Endothelial cell of umbilical vein (primary cell): ENCODE data around the gene CTSW. TPM values are rescaled to one million over a fixed set of nuclear protein-coding genes. Genes with fewer than 3 reads are reported as not detected.

Experiments used
- BruUV-seq: library from RNA; stranded (reverse); fragments of 400-500 nt; replicated peaks from 2 replicates; lab custom pipeline; 2021; lab: Mats Ljungman, UMichigan
- CTCF ChIA-PET: fragments of 300-600, 350-600 bp; sonication (Branson Sonifier 250); formaldehyde crosslinking; loops from one replicate; lab custom pipeline; 2021; ENCODE audit warnings: antibody characterized with exemption, inconsistent platforms; lab: Charles Lee
- POLR2A ChIA-PET: fragments of 300-600, 350-600 bp; sonication (Branson Sonifier 250); formaldehyde crosslinking; loops from one replicate; lab custom pipeline; 2021; ENCODE audit warnings: antibody characterized with exemption, inconsistent platforms; lab: Charles Lee
- DNase-seq: peaks from one replicate; pipeline ENCODE4 v3.0.0-alpha.2; 2011; ENCODE audit warnings: low read depth, low spot score
- FAIRE-seq: peaks from 2 replicates; lab custom pipeline; 2011; peaks lifted over from hg19 to GRCh38; lab: Jason Lieb, UNC
- H2AFZ ChIP-seq: 2 replicates; pipeline ENCODE4 v1.6.0; 2012; ENCODE audit warnings: low read depth, low read length, control low read depth, inconsistent platforms
- H3K27ac ChIP-seq: 2 replicates; pipeline ENCODE4 v1.5.1; 2011; ENCODE audit warnings: low read depth, mild to moderate bottlenecking, control low read depth, low read length, moderate library complexity; ENCODE audit not compliant: insufficient read depth
- H3K27me3 ChIP-seq, 2 experiments: 2 replicates each; pipeline versions ENCODE4 v1.6.0 to v1.6.1; 2011; ENCODE audit warnings: low read length in 2 of 2, mixed read lengths in 1 of 2; ENCODE audit not compliant: control insufficient read depth in 2 of 2, insufficient read depth in 2 of 2
- H3K36me3 ChIP-seq, 2 experiments: 2 replicates in 1 of 2; 3 replicates in 1 of 2; pipeline ENCODE4 v1.5.1; 2011; ENCODE audit warnings: low read length in 2 of 2, mild to moderate bottlenecking in 1 of 2, moderate library complexity in 1 of 2; ENCODE audit not compliant: control insufficient read depth in 2 of 2, insufficient read depth in 2 of 2; ENCODE audit errors: extremely low read depth in 1 of 2
- H3K4me1 ChIP-seq: 3 replicates; pipeline ENCODE4 v1.5.1; 2011; ENCODE audit warnings: mild to moderate bottlenecking, low read length; ENCODE audit not compliant: control insufficient read depth, insufficient read depth; ENCODE audit errors: extremely low read depth
- H3K4me2 ChIP-seq: 2 replicates; pipeline ENCODE4 v1.6.1; 2011; ENCODE audit warnings: low read length, control low read depth, mixed read lengths; ENCODE audit not compliant: insufficient read depth
- H3K4me3 ChIP-seq, 3 experiments: fragments of 200-600 bp in 1 of 3; sonication (generic), shearing (Covaris generic) in 1 of 3; replicated peaks in 1 of 3; 2 replicates each; pipeline ENCODE4 v1.5.1; 2011 to 2016; ENCODE audit warnings: control low read depth in 3 of 3, low read length in 3 of 3, mild to moderate bottlenecking in 2 of 3, inconsistent platforms in 1 of 3, low read depth in 1 of 3, moderate library complexity in 1 of 3; ENCODE audit not compliant: insufficient read depth in 1 of 3
- H3K79me2 ChIP-seq: 2 replicates; pipeline ENCODE4 v1.6.0; 2012; ENCODE audit warnings: low read length, inconsistent platforms; ENCODE audit not compliant: control insufficient read depth, insufficient read depth
- H3K9ac ChIP-seq: replicated peaks from 2 replicates; pipeline ENCODE3; 2011; ENCODE audit warnings: low read length, control low read depth; ENCODE audit not compliant: insufficient read depth; ENCODE audit errors: extremely low read depth
- H3K9me1 ChIP-seq: replicated peaks from 3 replicates; pipeline ENCODE4 v1.6.0; 2011; ENCODE audit warnings: mild to moderate bottlenecking, low read length; ENCODE audit not compliant: control insufficient read depth, insufficient read depth; ENCODE audit errors: extremely low read depth
- H3K9me3 ChIP-seq: replicated peaks from 2 replicates; pipeline ENCODE4 v1.5.1; 2012; ENCODE audit warnings: low read length, inconsistent platforms; ENCODE audit not compliant: control insufficient read depth, insufficient read depth
- H4K20me1 ChIP-seq: replicated peaks from 2 replicates; pipeline ENCODE3; 2011; ENCODE audit warnings: mild to moderate bottlenecking, low read length; ENCODE audit not compliant: control insufficient read depth, insufficient read depth; ENCODE audit errors: extremely low read depth
- EZH2 ChIP-seq: IDR thresholded peaks from 2 replicates; pipeline ENCODE4 v1.6.1; 2012; ENCODE audit warnings: borderline replicate concordance, low read depth, mild to moderate bottlenecking, moderate library complexity, low read length, inconsistent platforms; ENCODE audit not compliant: severe bottlenecking
- FOS ChIP-seq: IDR thresholded peaks from 2 replicates; pipeline ENCODE4 v1.6.1; 2011; ENCODE audit warnings: mild to moderate bottlenecking, low read length, moderate library complexity, borderline replicate concordance; ENCODE audit not compliant: insufficient read depth
- GATA2 ChIP-seq: IDR thresholded peaks from 2 replicates; pipeline ENCODE4 v1.7.0; 2011; ENCODE audit warnings: low read depth, mild to moderate bottlenecking, moderate library complexity, mixed read lengths, low read length; ENCODE audit not compliant: insufficient read length, insufficient read depth
- JUN ChIP-seq: IDR thresholded peaks from 2 replicates; pipeline ENCODE4 v1.6.1; 2011; ENCODE audit warnings: borderline replicate concordance, low read depth; ENCODE audit not compliant: insufficient read length, insufficient read depth
- POLR2AphosphoS5 ChIP-seq: IDR thresholded peaks from 2 replicates; pipeline ENCODE4 v1.6.1; 2012; ENCODE audit warnings: low read depth, mild to moderate bottlenecking, control low read depth, low read length, moderate library complexity; ENCODE audit not compliant: insufficient read depth
- dilution Hi-C: fragments of 300-500 bp; cut with MboI; formaldehyde crosslinking; loops from one replicate; pipeline ENCODE4 v1.15.0; 2019; ENCODE audit warnings: low sequenced_read_pairs; ENCODE audit not compliant: extremely low pct_ligation_motif_present
- intact Hi-C: fragments of 100-400 bp; cut with micrococcal nuclease; formaldehyde crosslinking; loops from one replicate; pipeline ENCODE4 v1.10.0; 2022
- polyA plus RNA-seq, 4 experiments: library from polyadenylated mRNA; depleted of rRNA in 3 of 4; stranded (reverse) in 3 of 4; unstranded in 1 of 4; fragments of >200 nt; gene quantifications; 2 replicates each; pipeline versions ENCODE4 v1.2.1 to v1.2.3, GENCODE V29; 2011 to 2012; ENCODE audit warnings: missing spikeins in 1 of 4
- total RNA-seq: library from RNA; stranded (reverse); gene quantifications from 2 replicates; pipeline ENCODE4 v1.2.3, GENCODE V29; 2021
- TF ChIP-seq, protein P1 (sequence below): IDR thresholded peaks from 2 replicates; pipeline ENCODE4 v1.6.1; 2011; ENCODE audit not compliant: insufficient read depth, insufficient read length

The CTSW gene
- total and polyA plus RNA-seq, 2 donors (not counting 3 experiments of a cell fraction or from before 2014, with no cell fraction given), result not detected

DNA sequence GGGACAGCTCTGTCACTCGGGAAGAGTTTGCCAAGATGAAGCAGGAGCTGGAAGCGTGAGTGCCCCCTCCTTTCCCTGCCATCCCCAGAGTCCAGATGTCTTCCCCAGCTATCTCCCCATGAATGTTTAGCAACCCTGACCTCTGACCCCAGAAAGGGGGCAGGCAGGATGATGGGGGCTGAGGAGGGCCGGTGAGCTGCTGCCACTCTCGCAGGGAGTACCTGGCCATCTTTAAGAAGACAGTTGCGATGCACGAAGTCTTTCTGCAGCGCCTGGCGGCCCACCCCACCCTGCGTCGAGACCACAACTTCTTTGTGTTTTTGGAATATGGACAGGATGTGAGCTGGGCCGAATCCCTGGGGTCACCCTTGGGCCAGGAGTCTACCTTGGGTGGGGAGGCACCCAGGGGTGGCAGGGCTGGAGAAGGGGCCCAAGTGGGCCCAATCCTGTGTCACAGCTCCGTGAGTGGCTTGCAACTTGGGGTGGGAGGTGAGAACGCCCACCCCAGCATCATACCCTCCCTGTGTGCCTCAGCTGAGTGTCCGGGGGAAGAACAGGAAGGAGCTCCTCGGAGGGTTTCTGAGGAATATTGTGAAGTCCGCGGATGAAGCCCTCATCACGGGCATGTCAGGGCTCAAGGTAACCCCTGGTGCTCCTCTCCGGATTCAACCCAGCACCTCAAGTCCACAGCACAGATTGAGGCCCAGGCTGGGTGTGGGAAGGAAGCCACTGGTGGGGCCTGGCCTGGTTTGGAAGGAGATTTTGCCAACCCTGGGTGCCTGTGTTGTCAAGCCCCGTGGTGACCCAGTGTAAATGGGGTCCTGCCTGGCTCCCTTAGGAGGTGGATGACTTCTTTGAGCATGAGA is 29.2 kb upstream of the CTSW start:
- Histone ChIP-seq H4K20me1 (peaks cover 5% of the 10 kb centered on the region), H3K9me1 (no peaks in the 10 kb centered on the region), H3K4me1 (peaks cover 2% of the 10 kb centered on the region), H3K4me3 (no peak overlapping the region), H3K4me2 (no peak overlapping the region), H2AFZ (no peak overlapping the region), H3K79me2 (peaks cover 24% of the 10 kb centered on the region), H3K27ac (no peak overlapping the region), H3K9ac (no peak overlapping the region), H3K36me3 (peaks cover 25 to 37% of the 10 kb centered on the region in 2 experiments), H3K9me3 (no peaks in the 10 kb centered on the region), H3K27me3 (no peaks in the 10 kb centered on the region)
- no peak for FAIRE-seq
- DNase-seq, result no peak
- ChIA-PET POLR2A (interaction anchor here (0.9 to 1.3 kb wide), 2 partner anchors 9 to 10 kb away, joined by 3 to 4 read pairs; partner anchors contain the start of gene MUS81), CTCF (interaction anchor here (0.9 to 3.7 kb wide), 7 partner anchors 9 to 70 kb away, joined by 3 to 18 read pairs (median 6); partner anchors contain the start of genes AP5B1, FIBP and MUS81)
- TF ChIP-seq JUN (no peak), FOS (no peak), EZH2 (no peak), GATA2 (no peak), POLR2AphosphoS5 (peak; percentile 55)
- TF ChIP-seq, protein P1, sequence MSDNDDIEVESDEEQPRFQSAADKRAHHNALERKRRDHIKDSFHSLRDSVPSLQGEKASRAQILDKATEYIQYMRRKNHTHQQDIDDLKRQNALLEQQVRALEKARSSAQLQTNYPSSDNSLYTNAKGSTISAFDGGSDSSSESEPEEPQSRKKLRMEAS, result no peak
- intact Hi-C loops (no loop called here), dilution Hi-C loops (no loop called here)
- BruUV-seq, result no TSS peak
